GM12878 (cell line): ENCODE data around the gene HINT2. TPM values are rescaled to one million over a fixed set of nuclear protein-coding genes. Genes with fewer than 3 reads are reported as not detected.

Experiments used
- ATAC-seq: fragments of 200-7000 bp; cut with Tn5 transposase; 3 replicates; pipeline ENCODE4 v1.9.1; 2020; ENCODE audit warnings: mild to moderate bottlenecking, moderate library complexity
- BruUV-seq: library from RNA; stranded (reverse); fragments of 400-500 nt; replicated peaks from 2 replicates; lab custom pipeline; 2021; lab: Mats Ljungman, UMichigan
- CTCF ChIA-PET: fragments of 300-600 bp; sonication (Branson Sonifier 250); formaldehyde crosslinking; extraction: SDS; loops from one replicate; lab custom pipeline; 2021; ENCODE audit warnings: inconsistent platforms; lab: Yijun Ruan, JAX
- POLR2A ChIA-PET: fragments of 350-600 bp; formaldehyde crosslinking; extraction: SDS; loops from one replicate; lab custom pipeline; 2021; ENCODE audit warnings: inconsistent platforms; lab: Charles Lee
- RAD21 ChIA-PET: fragments of 300-600 bp; sonication (Branson Sonifier 250); formaldehyde crosslinking; loops from one replicate; lab custom pipeline; 2023; ENCODE audit warnings: antibody characterized with exemption; ENCODE audit not compliant: unreplicated experiment; lab: Charles Lee
- SMC1A ChIA-PET: fragments of 300-600 bp; sonication (Branson Sonifier 250); formaldehyde crosslinking; loops from one replicate; lab custom pipeline; 2023; ENCODE audit not compliant: unreplicated experiment, uncharacterized antibody; lab: Charles Lee
- DNase-seq: peaks from one replicate; pipeline ENCODE4 v3.0.0-alpha.2; 2011; ENCODE audit warnings: low read depth, low spot score
- FAIRE-seq: peaks from 3 replicates; lab custom pipeline; 2011; peaks lifted over from hg19 to GRCh38; lab: Jason Lieb, UNC
- H2AFZ ChIP-seq: 2 replicates; pipeline ENCODE4 v1.6.0; 2011; ENCODE audit warnings: low read depth, low read length, control low read depth; ENCODE audit not compliant: control insufficient read depth
- H3K27ac ChIP-seq: 2 replicates; pipeline ENCODE4 v1.5.1; 2011; ENCODE audit warnings: control low read depth; ENCODE audit not compliant: control insufficient read depth, insufficient read depth
- H3K27me3 ChIP-seq, 2 experiments: replicated peaks in 1 of 2; 2 replicates each; pipeline versions ENCODE4 v1.6.0 to v1.6.1; 2011; ENCODE audit warnings: low read length in 1 of 2; ENCODE audit not compliant: control insufficient read depth in 2 of 2, insufficient read depth in 2 of 2
- H3K36me3 ChIP-seq, 2 experiments: 2 replicates each; pipeline ENCODE4 v1.5.1; 2011; ENCODE audit warnings: low read length in 1 of 2; ENCODE audit not compliant: control insufficient read depth in 2 of 2, insufficient read depth in 2 of 2
- H3K4me1 ChIP-seq: 2 replicates; pipeline ENCODE4 v1.6.1; 2011; ENCODE audit warnings: mild to moderate bottlenecking, low read length, moderate library complexity, mixed read lengths; ENCODE audit not compliant: control insufficient read depth, insufficient read depth
- H3K4me2 ChIP-seq: 2 replicates; pipeline ENCODE4 v1.6.0; 2011; ENCODE audit warnings: control low read depth; ENCODE audit not compliant: control insufficient read depth, insufficient read depth
- H3K4me3 ChIP-seq: fragments of 200-600 bp; sonication (generic); 2 replicates; pipeline ENCODE4 v1.5.1; 2016
- H3K79me2 ChIP-seq: 2 replicates; pipeline ENCODE4 v1.6.0; 2011; ENCODE audit warnings: low read length; ENCODE audit not compliant: control insufficient read depth, insufficient read depth
- H3K9ac ChIP-seq: 2 replicates; pipeline ENCODE4 v1.8.0; 2011; ENCODE audit warnings: low read length, control low read depth, mixed read lengths; ENCODE audit not compliant: control insufficient read depth, insufficient read depth
- H3K9me3 ChIP-seq: replicated peaks from 3 replicates; pipeline ENCODE4 v1.5.1; 2011; ENCODE audit warnings: mild to moderate bottlenecking, low read length; ENCODE audit not compliant: control insufficient read depth, insufficient read depth
- H4K20me1 ChIP-seq: 2 replicates; pipeline ENCODE4 v1.6.0; 2011; ENCODE audit not compliant: control insufficient read depth, insufficient read depth
- CBX5 ChIP-seq: sonication (generic); IDR thresholded peaks from 2 replicates; pipeline ENCODE4 v1.6.1; 2016; ENCODE audit warnings: low read depth, moderate library complexity, mild to moderate bottlenecking, inconsistent platforms
- CEBPB ChIP-seq, 2 experiments: fragments of 150-350 bp in 1 of 2; IDR thresholded peaks; 2 replicates each; pipeline ENCODE4 v1.6.1; 2012 to 2014; ENCODE audit warnings: low read depth in 2 of 2, low read length in 2 of 2, borderline replicate concordance in 1 of 2, inconsistent platforms in 1 of 2
- FOXM1 ChIP-seq: IDR thresholded peaks from 2 replicates; pipeline ENCODE4 v1.6.1; 2012; ENCODE audit warnings: low read depth, mild to moderate bottlenecking, inconsistent platforms, low read length, moderate library complexity
- HDAC6 ChIP-seq: fragments of 200-600 bp; sonication (generic); IDR thresholded peaks from one replicate; pipeline ENCODE4 v1.8.0; 2017; ENCODE audit warnings: antibody characterized with exemption; ENCODE audit not compliant: unreplicated experiment
- IKZF2 ChIP-seq, 2 experiments: fragments of 450-650 bp; IDR thresholded peaks; 2 replicates each; pipeline ENCODE4 v1.6.1; 2017; ENCODE audit warnings: mild to moderate bottlenecking in 2 of 2, moderate library complexity in 2 of 2
- MTA3 ChIP-seq: IDR thresholded peaks from 2 replicates; pipeline ENCODE4 v1.6.1; 2012; ENCODE audit warnings: low read length, inconsistent platforms, borderline replicate concordance
- MYC ChIP-seq: IDR thresholded peaks from 2 replicates; pipeline ENCODE4 v1.6.1; 2011; ENCODE audit warnings: mild to moderate bottlenecking, low read length, moderate library complexity, inconsistent platforms; ENCODE audit not compliant: insufficient read depth, insufficient replicate concordance, insufficient read length, severe bottlenecking
- NBN ChIP-seq: fragments of 450-650 bp; IDR thresholded peaks from 2 replicates; pipeline ENCODE4 v1.6.1; 2016
- NFYA ChIP-seq: IDR thresholded peaks from 2 replicates; pipeline ENCODE4 v1.6.1; 2011; ENCODE audit warnings: low read depth, mild to moderate bottlenecking, low read length, improper control_type of control experiment, borderline replicate concordance
- PML ChIP-seq: IDR thresholded peaks from 2 replicates; pipeline ENCODE4 v1.6.1; 2012; ENCODE audit warnings: low read length, inconsistent platforms
- POLR2AphosphoS5 ChIP-seq: IDR thresholded peaks from 2 replicates; pipeline ENCODE4 v1.6.1; 2011; ENCODE audit warnings: mild to moderate bottlenecking, low read length, inconsistent platforms
- RCOR1 ChIP-seq: conservative IDR thresholded peaks from 2 replicates; pipeline ENCODE4 v1.6.1; 2012; ENCODE audit warnings: low read depth, low read length, improper control_type of control experiment
- SIX5 ChIP-seq: IDR thresholded peaks from 2 replicates; pipeline ENCODE4 v1.6.1; 2011; ENCODE audit warnings: mild to moderate bottlenecking, low read depth, low read length, moderate library complexity; ENCODE audit not compliant: severe bottlenecking
- SMC3 ChIP-seq: IDR thresholded peaks from 2 replicates; pipeline ENCODE4 v1.6.1; 2011; ENCODE audit warnings: low read length, improper control_type of control experiment, borderline replicate concordance
- TARDBP ChIP-seq: IDR thresholded peaks from 2 replicates; pipeline ENCODE4 v1.6.1; 2016; ENCODE audit warnings: borderline replicate concordance
- ZBED1 ChIP-seq: IDR thresholded peaks from 2 replicates; pipeline ENCODE4 v1.6.1; 2016; ENCODE audit warnings: borderline replicate concordance
- WGBS: methylation state at CpG from one replicate; pipeline ENCODE4 v1.1.6; 2016; ENCODE audit warnings: low lambda C conversion rate; ENCODE audit not compliant: insufficient replicate concordance, insufficient coverage; ENCODE audit errors: missing lambda C conversion rate; 5-methylcytosine and 5-hydroxymethylcytosine counted together
- in situ Hi-C: fragments of 300-500 bp; cut with MboI; formaldehyde crosslinking; loops from 9 replicates; pipeline ENCODE4 v1.14.3; 2018; ENCODE audit warnings: mixed read lengths
- intact Hi-C: fragments of 100-400 bp; cut with micrococcal nuclease; formaldehyde crosslinking; loops from one replicate; pipeline ENCODE4 v1.14.2; 2022; ENCODE audit not compliant: unreplicated experiment
- polyA plus RNA-seq, 11 experiments: library from polyadenylated mRNA; depleted of rRNA in 4 of 11; unstranded in 6 of 11; stranded (reverse) in 5 of 11; fragments of >200 nt; fragmentation: Nextera tagmentation in 4 of 11; fragmentation: Illumina TruSeq in 1 of 11; extraction: Ambion mirVana in 4 of 11; extraction: Trizol in 1 of 11; gene quantifications; 1 replicate in 1 of 11; 2 replicates in 10 of 11; pipeline versions ENCODE4 v1.2.1 to v1.2.3, GENCODE V29; 2011 to 2016; ENCODE audit warnings: inconsistent platforms in 2 of 11, missing spikeins in 2 of 11, low read depth in 1 of 11
- total RNA-seq, 4 experiments: library from RNA; depleted of rRNA in 3 of 4; stranded (reverse); fragments of >200 nt in 3 of 4; fragmentation: Illumina TruSeq in 1 of 4; extraction: Trizol in 1 of 4; gene quantifications; 2 replicates each; pipeline versions ENCODE4 v1.2.1 to v1.2.3, GENCODE V29; 2013 to 2021
- TF ChIP-seq, protein P1 (sequence below): fragments of 450-650 bp; IDR thresholded peaks from 2 replicates; pipeline ENCODE4 v1.6.1; 2017; ENCODE audit warnings: mild to moderate bottlenecking, moderate library complexity
- TF ChIP-seq, protein P2 (sequence below): IDR thresholded peaks from 2 replicates; pipeline ENCODE4 v1.6.1; 2011; ENCODE audit warnings: mild to moderate bottlenecking, low read depth, low read length, moderate library complexity; ENCODE audit not compliant: insufficient replicate concordance
- TF ChIP-seq, protein P3 (sequence below): fragments of 450-650 bp; IDR thresholded peaks from 2 replicates; pipeline ENCODE4 v1.6.1; 2018; ENCODE audit warnings: borderline replicate concordance, mild to moderate bottlenecking; ENCODE audit not compliant: partially characterized antibody

HINT2 gene
- total and polyA plus RNA-seq, 10 of the 15 experiments (the other 5 are each of a cell fraction or from before 2014, with no cell fraction given): 12.1 to 144 (median 51.7) TPM

- Histone ChIP-seq H3K4me1 (no peaks in the 10 kb centered on the region), H3K4me2 (no peak overlapping the region), H3K9ac (no peak overlapping the region), H2AFZ (no peak overlapping the region), H3K79me2 (peaks cover 4% of the 10 kb centered on the region), H4K20me1 (no peaks in the 10 kb centered on the region), H3K36me3 (0 out of 4 replicates have a peak, but pooled peaks cover 0 to 3% of the 10 kb centered on the region in 2 experiments), H3K4me3 (no peak overlapping the region), H3K27ac (no peak overlapping the region), H3K9me3 (no peaks in the 10 kb centered on the region), H3K27me3 (no peaks in the 10 kb centered on the region)
- SMC1A ChIA-PET: no interaction called here
- in situ Hi-C loops (no loop called here), intact Hi-C loops (no loop called here)
- POLR2A ChIA-PET: no interaction called here
- no TSS peak for BruUV-seq
- WGBS: 90% methylated on average over 1 of the region's 2 CpGs
- no peak for ATAC-seq
- DNase-seq: no peak
- no peak for FAIRE-seq
- CTCF ChIA-PET: no interaction called here
- RAD21 ChIA-PET: no interaction called here
- TF ChIP-seq SMC3 (no peak), IKZF2 (IDR thresholded peaks at IDR 0.05) (no peak), MYC (no peak), CEBPB (IDR thresholded peaks at IDR 0.05; ENCODE audit: borderline replicate concordance in 1 of 2, low read depth in 2 of 2, low read length in 2 of 2) (no peak), PML (no peak), FOXM1 (no peak), NBN (no peak), POLR2AphosphoS5 (no peak), TARDBP (no peak), ZBED1 (no peak), SIX5 (no peak), RCOR1 (no peak), CBX5 (no peak), MTA3 (no peak), NFYA (no peak), HDAC6 (no peak)
- TF ChIP-seq, protein P1, sequence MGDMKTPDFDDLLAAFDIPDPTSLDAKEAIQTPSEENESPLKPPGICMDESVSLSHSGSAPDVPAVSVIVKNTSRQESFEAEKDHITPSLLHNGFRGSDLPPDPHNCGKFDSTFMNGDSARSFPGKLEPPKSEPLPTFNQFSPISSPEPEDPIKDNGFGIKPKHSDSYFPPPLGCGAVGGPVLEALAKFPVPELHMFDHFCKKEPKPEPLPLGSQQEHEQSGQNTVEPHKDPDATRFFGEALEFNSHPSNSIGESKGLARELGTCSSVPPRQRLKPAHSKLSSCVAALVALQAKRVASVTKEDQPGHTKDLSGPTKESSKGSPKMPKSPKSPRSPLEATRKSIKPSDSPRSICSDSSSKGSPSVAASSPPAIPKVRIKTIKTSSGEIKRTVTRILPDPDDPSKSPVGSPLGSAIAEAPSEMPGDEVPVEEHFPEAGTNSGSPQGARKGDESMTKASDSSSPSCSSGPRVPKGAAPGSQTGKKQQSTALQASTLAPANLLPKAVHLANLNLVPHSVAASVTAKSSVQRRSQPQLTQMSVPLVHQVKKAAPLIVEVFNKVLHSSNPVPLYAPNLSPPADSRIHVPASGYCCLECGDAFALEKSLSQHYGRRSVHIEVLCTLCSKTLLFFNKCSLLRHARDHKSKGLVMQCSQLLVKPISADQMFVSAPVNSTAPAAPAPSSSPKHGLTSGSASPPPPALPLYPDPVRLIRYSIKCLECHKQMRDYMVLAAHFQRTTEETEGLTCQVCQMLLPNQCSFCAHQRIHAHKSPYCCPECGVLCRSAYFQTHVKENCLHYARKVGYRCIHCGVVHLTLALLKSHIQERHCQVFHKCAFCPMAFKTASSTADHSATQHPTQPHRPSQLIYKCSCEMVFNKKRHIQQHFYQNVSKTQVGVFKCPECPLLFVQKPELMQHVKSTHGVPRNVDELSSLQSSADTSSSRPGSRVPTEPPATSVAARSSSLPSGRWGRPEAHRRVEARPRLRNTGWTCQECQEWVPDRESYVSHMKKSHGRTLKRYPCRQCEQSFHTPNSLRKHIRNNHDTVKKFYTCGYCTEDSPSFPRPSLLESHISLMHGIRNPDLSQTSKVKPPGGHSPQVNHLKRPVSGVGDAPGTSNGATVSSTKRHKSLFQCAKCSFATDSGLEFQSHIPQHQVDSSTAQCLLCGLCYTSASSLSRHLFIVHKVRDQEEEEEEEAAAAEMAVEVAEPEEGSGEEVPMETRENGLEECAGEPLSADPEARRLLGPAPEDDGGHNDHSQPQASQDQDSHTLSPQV: no peak
- TF ChIP-seq, protein P2, sequence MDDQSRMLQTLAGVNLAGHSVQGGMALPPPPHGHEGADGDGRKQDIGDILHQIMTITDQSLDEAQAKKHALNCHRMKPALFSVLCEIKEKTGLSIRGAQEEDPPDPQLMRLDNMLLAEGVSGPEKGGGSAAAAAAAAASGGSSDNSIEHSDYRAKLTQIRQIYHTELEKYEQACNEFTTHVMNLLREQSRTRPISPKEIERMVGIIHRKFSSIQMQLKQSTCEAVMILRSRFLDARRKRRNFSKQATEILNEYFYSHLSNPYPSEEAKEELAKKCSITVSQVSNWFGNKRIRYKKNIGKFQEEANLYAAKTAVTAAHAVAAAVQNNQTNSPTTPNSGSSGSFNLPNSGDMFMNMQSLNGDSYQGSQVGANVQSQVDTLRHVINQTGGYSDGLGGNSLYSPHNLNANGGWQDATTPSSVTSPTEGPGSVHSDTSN: no peak
- TF ChIP-seq, protein P3, sequence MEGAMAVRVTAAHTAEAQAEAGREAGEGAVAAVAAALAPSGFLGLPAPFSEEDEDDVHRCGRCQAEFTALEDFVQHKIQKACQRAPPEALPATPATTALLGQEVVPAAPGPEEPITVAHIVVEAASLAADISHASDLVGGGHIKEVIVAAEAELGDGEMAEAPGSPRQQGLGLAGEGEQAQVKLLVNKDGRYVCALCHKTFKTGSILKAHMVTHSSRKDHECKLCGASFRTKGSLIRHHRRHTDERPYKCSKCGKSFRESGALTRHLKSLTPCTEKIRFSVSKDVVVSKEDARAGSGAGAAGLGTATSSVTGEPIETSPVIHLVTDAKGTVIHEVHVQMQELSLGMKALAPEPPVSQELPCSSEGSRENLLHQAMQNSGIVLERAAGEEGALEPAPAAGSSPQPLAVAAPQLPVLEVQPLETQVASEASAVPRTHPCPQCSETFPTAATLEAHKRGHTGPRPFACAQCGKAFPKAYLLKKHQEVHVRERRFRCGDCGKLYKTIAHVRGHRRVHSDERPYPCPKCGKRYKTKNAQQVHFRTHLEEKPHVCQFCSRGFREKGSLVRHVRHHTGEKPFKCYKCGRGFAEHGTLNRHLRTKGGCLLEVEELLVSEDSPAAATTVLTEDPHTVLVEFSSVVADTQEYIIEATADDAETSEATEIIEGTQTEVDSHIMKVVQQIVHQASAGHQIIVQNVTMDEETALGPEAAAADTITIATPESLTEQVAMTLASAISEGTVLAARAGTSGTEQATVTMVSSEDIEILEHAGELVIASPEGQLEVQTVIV: no peak
Observed at GRCh38 chr9:35766997-35767396, 47.8 kb downstream of the HINT2 start.
